HG03095 (cell line): ENCODE measurements around the gene GPT2.

Experiments used
- ATAC-seq: cut with Tn5 transposase; IDR thresholded peaks from one replicate; pipeline ENCODE4 v1.9.1; 2021; ENCODE audit warnings: moderate library complexity; ENCODE audit not compliant: unreplicated experiment

GPT2 gene

DNA sequence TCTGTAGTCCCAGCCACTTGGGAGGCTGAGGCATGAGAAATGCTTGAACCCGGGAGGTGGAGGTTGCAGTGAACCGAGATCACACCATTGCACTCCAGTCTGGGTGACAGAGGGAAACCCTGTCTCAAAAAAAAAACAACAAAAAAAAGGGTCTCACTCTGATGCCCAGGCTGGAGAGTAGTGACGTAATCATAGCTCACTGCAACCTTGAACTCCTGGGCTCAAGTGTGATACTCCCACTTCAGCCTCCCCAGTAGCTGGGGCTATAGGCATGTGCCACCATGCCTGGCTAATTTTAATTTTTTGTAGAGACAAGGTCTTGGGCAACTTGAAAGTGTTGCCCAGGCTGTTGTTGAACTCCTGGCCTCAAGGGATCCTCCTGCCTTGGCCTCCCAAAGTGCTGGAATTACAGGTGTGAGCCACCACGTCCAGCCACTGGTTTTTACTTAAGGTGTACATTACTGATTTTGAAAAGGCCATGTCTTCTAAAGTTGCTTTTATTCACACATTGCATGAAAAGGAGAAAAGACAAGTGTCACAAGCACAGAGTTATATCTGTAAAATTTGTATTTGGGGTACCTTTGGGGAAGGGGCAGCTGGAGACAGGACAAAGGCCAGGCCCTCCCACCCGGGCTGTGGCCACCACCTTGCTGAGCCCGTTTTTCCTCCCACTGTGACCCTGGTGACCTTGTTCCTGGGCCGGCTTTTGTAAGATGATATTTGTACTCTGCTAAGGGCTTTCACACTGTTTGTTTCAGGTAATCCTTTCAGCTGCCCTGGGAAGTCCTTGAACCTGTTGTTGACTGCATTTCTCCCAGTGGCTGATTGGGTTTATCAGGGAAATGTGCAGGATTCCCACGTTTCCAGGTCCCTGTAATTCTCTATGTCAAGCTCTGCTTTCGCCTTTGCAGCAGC, 11.5 kb downstream of the GPT2 start:
- ATAC-seq, result no peak

DNA sequence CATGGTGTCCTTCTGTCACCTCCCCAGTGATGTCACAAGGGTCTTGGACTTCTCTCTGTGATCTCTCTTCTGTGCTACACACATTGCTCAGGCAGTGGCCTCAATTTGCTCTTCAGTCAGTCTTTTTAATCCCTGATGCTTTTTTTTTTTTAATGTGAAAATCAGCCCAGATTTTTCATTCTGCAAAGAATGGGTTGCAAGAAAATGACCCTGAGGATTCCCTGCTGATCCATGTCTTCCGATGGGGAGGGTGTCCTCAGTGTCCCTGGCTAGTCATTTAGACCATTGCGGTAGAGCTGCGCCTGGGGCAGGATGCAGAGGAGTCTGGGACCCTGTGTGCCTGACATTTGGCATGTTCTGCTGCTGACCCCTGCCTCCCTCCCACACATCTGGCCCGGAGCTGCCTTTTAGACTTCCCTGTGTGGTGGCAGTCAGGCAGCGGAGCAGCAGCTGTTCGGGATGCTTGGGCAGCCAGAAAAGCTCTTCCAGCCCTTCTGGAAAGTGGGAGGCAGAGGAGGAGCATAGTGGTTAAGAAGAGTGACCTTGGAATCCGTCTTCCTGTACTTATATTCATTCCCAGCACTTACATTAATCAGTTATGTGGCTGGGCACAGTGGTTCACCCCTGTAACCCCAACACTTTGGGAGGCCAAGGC, 12.3 kb downstream of the GPT2 start:
- ATAC-seq, result no peak

GRCh38 chr16:46897471-46897870, 13.3 kb downstream of the GPT2 start:
- no peak for ATAC-seq

GRCh38 chr16:46898006-46898405, 13.8 kb downstream of the GPT2 start:
- ATAC-seq, result no peak

DNA sequence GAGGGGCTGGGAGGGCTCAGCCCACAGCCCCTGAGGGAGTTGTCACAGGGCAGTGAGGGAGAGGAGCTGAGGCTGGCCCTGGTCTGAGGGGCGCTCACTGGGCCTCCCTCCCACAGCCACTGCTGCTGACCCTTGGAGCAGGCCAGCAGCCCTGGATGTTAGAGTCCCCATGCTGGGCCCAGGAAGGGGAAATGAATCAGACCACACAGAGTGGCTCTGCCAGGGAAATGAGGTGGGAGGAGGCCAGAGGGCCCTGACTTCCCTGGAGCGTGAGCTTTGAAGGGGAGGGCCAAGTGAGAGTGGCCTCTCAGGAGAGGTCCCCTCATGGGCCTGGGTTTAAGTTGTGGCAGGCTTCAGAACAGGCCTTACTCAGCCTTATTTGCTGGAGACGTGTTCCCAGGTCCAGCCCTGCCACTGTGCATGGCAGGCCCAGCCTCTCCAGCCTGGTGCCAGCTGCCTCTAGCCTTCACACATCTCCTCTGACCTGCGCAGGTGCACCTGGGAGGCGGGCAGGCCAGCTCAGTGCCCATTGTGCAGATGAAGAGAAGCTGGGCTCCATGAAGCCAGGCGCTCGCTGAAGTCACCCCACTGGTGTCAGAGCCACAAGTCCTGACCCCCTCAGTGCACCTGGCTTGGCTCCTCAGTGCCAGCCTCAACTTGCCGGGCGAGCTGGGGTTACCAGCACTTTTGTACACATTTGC, 15.4 kb downstream of the GPT2 start:
- ATAC-seq, result no peak

- no peak for ATAC-seq
Observed at GRCh38 chr16:46900455-46901235, 16.5 kb downstream of the GPT2 start.

GRCh38 chr16:46901709-46902108, 17.5 kb downstream of the GPT2 start:
- no peak for ATAC-seq

DNA sequence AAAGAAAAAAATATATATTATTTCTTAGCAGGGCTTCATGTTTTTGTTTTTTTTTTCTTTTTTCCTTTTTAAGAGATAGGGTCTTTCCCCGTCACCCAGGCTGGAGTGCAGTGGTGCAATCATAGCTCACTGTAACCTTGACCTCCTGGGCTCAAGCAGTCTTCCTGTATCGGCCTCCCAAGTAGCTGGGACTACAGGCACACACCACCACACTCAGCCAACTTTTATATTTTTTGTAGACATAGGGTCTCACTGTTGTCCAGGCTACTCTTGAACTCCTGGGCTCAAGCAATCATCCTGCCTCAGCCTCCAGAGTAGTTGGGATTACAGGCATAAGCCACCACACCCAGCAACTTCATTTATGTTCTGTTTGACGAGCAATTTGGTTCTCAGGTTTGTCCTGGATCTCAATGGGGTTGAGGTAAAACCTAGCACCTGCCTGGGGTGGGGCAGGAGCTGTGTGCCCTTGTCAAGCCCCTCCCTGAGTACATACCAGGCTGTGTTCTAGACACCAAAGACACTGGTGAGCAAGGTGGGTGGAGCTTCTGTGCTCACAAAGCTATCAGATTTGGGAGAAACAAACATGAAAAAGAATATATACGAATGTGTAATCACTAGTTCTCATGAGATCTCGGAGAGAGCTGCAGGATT, 19.2 kb downstream of the GPT2 start:
- no peak for ATAC-seq

GRCh38 chr16:46904471-46904870, 20.3 kb downstream of the GPT2 start:
- ATAC-seq, result no peak

DNA sequence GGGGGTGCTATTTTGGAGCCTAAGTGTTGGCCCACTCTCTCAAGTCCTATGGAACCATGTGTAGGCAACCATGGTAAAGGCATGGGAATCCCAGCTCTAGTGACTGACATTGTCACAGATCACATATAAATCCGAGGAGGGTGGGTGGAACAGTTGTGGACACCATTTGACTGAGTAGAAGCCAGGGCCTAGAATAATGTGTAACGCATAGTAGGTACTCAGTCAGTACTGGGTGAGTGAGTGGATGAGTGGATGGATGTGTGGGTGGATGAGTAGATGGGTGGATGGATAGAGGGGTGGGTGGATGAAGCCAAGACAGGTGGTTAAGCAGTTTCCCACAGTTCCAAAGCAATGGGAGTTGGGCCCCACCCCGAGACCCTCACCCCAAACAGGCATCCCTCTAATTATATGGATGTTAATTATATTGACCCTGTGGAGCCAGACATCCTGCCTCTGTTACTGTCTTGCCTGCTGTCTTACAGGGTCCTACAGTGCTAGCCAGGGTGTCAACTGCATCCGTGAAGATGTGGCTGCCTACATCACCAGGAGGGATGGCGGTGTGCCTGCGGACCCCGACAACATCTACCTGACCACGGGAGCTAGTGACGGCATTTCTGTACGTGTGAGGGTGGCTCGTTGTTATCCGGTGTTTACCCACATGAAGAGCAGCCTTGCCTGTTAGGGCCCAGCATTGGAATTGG, 22.3 kb downstream of the GPT2 start:
- ATAC-seq, result no peak

GRCh38 chr16:46907061-46907774, 23.1 kb downstream of the GPT2 start:
- ATAC-seq, result no peak

DNA sequence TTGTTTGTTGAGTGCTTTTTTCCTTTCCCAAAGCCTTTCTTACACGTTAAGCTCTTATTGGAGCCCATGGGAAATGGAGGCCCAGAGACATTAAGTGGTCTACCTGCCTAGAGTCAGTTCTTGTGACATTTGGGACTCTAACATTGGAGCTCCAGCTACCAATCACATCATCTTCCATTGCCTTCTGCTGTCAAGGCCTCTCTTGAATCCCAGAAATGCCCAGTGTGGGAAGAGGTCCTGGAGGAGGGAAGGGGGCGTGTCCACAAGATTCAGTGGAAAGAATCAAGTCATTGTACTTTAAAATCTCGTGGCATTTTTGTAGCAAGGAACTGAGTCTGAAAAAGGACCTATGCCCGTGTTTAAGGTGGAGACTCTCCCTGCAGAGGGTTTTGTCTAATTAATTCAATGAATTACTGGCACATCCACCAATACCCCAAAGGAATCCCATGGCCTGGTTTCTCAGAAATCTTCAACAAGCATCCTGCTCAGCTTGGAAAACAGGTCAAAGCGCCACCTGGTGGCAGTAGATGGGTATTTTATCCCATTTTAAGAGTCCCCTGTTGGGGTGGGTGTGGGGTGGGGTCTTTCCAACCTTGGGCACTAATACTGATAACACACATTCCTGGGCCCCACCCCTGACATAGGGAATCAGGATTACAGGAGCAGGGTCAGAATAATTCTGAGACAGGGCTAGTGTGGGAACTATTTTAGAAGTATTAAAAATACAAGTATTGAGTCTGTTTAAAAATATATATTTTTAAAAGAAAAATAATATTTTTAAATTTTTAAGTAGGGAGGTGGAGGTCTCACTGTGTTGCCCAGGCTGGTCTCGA, 24.6 kb downstream of the GPT2 start:
- ATAC-seq, result no peak

- ATAC-seq, result no peak
Observed at GRCh38 chr16:46911038-46911437, 26.9 kb downstream of the GPT2 start.

DNA sequence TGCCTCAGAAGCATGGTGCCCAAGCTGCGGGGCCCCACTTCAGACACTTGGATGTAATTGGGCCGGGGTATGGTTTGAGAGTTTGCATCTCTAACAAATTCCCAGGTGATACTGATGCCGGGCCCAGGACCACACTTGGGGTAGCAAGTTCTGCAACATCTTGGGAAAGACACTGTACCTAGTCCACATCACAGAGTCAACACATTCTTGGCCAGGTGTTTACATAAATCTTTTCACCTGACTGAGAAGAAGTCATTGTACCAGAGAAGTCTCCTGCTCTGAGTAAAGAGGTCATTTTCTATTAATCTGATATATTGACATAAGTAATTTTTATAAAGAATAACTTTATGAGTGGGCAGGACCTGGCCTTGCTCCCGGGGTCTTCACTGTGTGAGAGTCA, 27.5 kb downstream of the GPT2 start:
- ATAC-seq, result no peak

GRCh38 chr16:46914556-46915201, 30.5 kb downstream of the GPT2 start:
- no peak for ATAC-seq

- ATAC-seq, result no peak
Observed at GRCh38 chr16:46915483-46916025, 31.4 kb downstream of the GPT2 start.

- no peak for ATAC-seq
Observed at GRCh38 chr16:46916980-46917379, 32.8 kb downstream of the GPT2 start.

- ATAC-seq, result no peak
Observed at GRCh38 chr16:46918400-46918799, 34.2 kb downstream of the GPT2 start.
